Activated naive CD4-positive, alpha-beta T cell (primary cell): Measurements from ENCODE around the gene TRPV3.
"Not testable (repeated sequence)": the region's sequence is repeated elsewhere in the genome, so short reads cannot be mapped to it uniquely, and the experiment has no call there.

Experiments used
- DNase-seq, 4 experiments: peaks; one replicate each; lab custom pipeline; 2025; lab: John Stamatoyannopoulos, UW

The TRPV3 gene

DNA sequence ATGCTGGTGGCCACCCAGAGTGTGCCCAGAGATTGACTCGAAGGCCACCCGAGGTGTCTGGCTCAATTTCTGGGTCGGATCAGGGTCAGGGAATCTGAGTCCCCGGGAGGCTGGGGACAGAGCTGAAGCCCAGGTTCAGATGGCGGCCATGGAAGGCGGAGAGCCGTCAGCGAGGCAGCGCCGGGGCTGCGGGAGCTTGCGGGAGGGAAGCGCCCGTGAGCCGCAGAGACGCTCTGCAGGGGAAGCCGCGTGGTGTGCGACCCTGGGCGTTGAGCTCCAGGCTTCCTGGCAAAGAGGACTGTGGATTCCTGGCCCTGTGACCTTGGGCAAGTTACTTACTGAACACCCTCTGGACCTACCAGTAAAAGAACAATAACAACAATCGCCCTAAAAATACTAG is 85.5 kb downstream of the TRPV3 start:
- no peak for DNase-seq

DNA sequence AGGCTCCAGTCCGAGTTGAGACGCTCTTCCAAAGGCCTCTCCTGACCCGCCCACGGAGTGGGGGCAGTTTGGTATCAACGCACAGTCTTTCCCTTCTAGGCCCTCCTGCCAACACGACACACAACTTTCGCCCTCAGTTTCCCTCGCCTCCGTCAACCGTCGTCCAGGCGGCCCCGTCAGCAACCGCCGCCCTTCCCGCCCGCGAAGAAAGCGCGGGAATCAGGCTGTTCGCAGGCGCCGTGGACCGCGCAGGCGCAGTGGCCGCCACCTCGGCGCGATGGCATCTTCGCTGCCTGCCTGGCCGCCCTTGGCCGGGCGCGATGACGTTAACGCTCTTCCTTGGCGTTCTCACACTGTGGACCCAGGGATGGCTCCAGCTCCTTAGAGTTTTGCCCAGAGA is 86.0 kb downstream of the TRPV3 start, which contains the start of gene SPATA22:
TSS of gene SPATA22 (minus strand) at position 221 of the 400 bp plus-strand sequence. CDS start 2,494 bp downstream, outside the sequence.
- DNase-seq = no peak

DNA sequence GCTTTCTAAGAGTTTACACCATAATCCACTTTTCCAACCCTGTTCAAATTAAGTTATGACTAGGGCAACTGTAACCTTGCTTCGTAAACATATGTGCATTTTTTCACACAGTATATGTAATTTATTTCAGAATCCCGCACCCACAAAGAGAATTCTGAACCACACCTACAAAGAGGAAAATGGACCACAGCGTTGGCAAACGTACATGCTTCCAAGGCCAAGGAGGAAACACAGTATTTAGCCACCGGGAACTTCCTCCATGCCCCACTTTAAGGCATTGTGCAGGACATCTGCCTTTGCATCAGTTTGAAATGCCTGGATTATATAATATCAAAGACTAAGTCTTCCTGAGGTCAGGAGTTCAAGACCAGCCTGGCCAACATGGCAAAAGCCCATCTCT is 88.1 kb downstream of the TRPV3 start:
- DNase-seq = no peak

DNA sequence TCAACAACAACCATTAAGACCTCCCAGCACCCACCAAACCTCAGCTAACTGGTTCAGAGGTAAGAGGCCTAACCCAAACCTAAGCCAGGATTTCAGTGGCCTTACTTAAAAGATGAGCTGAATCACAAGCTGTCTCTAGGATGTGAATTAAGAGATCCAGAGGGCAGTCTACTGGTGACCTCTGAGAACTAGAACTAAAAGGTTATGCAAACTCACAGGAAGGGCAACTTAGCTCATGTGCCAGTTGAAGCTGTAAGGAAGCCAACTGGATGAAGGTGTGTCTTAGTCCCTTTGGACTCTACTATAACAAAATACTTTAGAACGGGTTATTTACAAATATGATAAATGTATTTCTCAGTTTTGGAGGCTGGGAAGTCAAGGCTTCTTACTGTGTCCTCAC is 91.3 kb downstream of the TRPV3 start:
- DNase-seq = not testable (repeated sequence)
